SU-DHL-6 (cell line): ENCODE data around the gene BOK.
"Not testable (repeated sequence)": the region's sequence is repeated elsewhere in the genome, so short reads cannot be mapped to it uniquely, and the experiment has no call there.

Experiments used
- H2AFZ ChIP-seq: fragments of 200-600 bp; sonication (generic); 2 replicates; pipeline ENCODE4 v1.6.1; 2014; ENCODE audit warnings: low read depth, mild to moderate bottlenecking, moderate library complexity, mixed read lengths, antibody characterized with exemption, low read length; ENCODE audit not compliant: severe bottlenecking
- H3F3A ChIP-seq: fragments of 200-600 bp; shearing (Covaris generic); 2 replicates; pipeline ENCODE4 v1.6.0; 2016; ENCODE audit warnings: antibody characterized with exemption, mild to moderate bottlenecking; ENCODE audit not compliant: insufficient read depth
- H3K27ac ChIP-seq: fragments of 200-600 bp; sonication (generic); 2 replicates; pipeline ENCODE4 v1.5.1; 2016; ENCODE audit warnings: low read depth, mild to moderate bottlenecking, low read length, moderate library complexity, mixed read lengths
- H3K27me3 ChIP-seq: fragments of 200-600 bp; sonication (generic), shearing (Covaris generic); 2 replicates; pipeline ENCODE4 v1.6.0; 2014; ENCODE audit warnings: mild to moderate bottlenecking, low read length
- H3K36me3 ChIP-seq: fragments of 200-600 bp; sonication (generic); 2 replicates; pipeline ENCODE4 v1.6.1; 2014; ENCODE audit warnings: mild to moderate bottlenecking, low read length, mixed read lengths
- H3K4me2 ChIP-seq: fragments of 300-600, 200-600 bp; shearing (Covaris generic), sonication (generic); 2 replicates; pipeline ENCODE4 v1.6.0; 2014; ENCODE audit warnings: low read length, low read depth, mild to moderate bottlenecking; ENCODE audit not compliant: poor library complexity, severe bottlenecking
- H3K4me3 ChIP-seq: fragments of 200-600 bp; sonication (generic); 2 replicates; pipeline ENCODE4 v1.5.1; 2014; ENCODE audit warnings: antibody characterized with exemption, low read length, mild to moderate bottlenecking, mixed read lengths; ENCODE audit not compliant: insufficient read depth, poor library complexity, severe bottlenecking
- H3K79me2 ChIP-seq: fragments of 200-600 bp; sonication (generic); 2 replicates; pipeline ENCODE4 v1.6.1; 2014; ENCODE audit warnings: mild to moderate bottlenecking, low read length, moderate library complexity; ENCODE audit not compliant: insufficient read depth
- H3K9ac ChIP-seq: fragments of 200-600 bp; sonication (generic); 2 replicates; pipeline ENCODE4 v1.7.0; 2014; ENCODE audit warnings: mild to moderate bottlenecking, low read length
- H3K9me2 ChIP-seq: fragments of 200-600 bp; sonication (generic); replicated peaks from 2 replicates; pipeline ENCODE4 v1.6.1; 2014; ENCODE audit warnings: low read length; ENCODE audit not compliant: insufficient read depth
- H3K9me3 ChIP-seq: fragments of 200-600 bp; sonication (generic); 2 replicates; pipeline ENCODE4 v1.6.1; 2014; ENCODE audit warnings: low read length, mixed read lengths; ENCODE audit not compliant: insufficient read depth
- H4K20me1 ChIP-seq: fragments of 200-600 bp; sonication (generic); 2 replicates; pipeline ENCODE4 v1.6.1; 2014; ENCODE audit warnings: low read depth, mild to moderate bottlenecking, antibody characterized with exemption, low read length, moderate library complexity, mixed read lengths
- CTCF ChIP-seq: fragments of 200-600 bp; sonication (generic); IDR thresholded peaks from one replicate; pipeline ENCODE4 v1.5.1; 2017; ENCODE audit warnings: antibody characterized with exemption, mild to moderate bottlenecking, low read length, moderate library complexity; ENCODE audit not compliant: insufficient read depth, poor library complexity, severe bottlenecking
- EZH2phosphoT487 ChIP-seq: fragments of 200-600 bp; sonication (generic), shearing (Covaris generic); conservative IDR thresholded peaks from 2 replicates; pipeline ENCODE4 v1.6.1; 2018; ENCODE audit warnings: mild to moderate bottlenecking, antibody characterized with exemption, low read length, moderate library complexity, mixed read lengths

The BOK gene

GRCh38 chr2:241582806-241583205 is 24.3 kb downstream of the BOK start:
- Histone ChIP-seq H3K36me3 (peaks cover 19% of the 10 kb centered on the region), H3K27ac (no peak overlapping the region), H3K9me2 (no peaks in the 10 kb centered on the region), H3K9me3 (peaks cover 16% of the 10 kb centered on the region; the same call in 1 of the 2 replicates), H3F3A (no peaks in the 10 kb centered on the region), H3K9ac (no peak overlapping the region), H3K4me3 (no peak overlapping the region), H3K27me3 (no peaks in the 10 kb centered on the region), H3K79me2 (no peaks in the 10 kb centered on the region), H2AFZ (no peak overlapping the region), H4K20me1 (no peaks in the 10 kb centered on the region), H3K4me2 (no peak overlapping the region)
- no peak for TF ChIP-seq EZH2phosphoT487
- no peak for TF ChIP-seq CTCF

- H3K9me3 ChIP-seq = peaks cover 20% of the 10 kb centered on the region; the same call in 1 of the 2 replicates
- peaks cover 24% of the 10 kb centered on the region for H3K36me3 ChIP-seq
- no peak for TF ChIP-seq CTCF
- TF ChIP-seq EZH2phosphoT487 = no peak
- H3K4me3 ChIP-seq = no peak overlapping the region
- no peak overlapping the region for H2AFZ ChIP-seq
- no peaks in the 10 kb centered on the region for H3K9me2 ChIP-seq
- H3F3A ChIP-seq = no peaks in the 10 kb centered on the region
- no peak overlapping the region for H3K9ac ChIP-seq
- H3K27me3 ChIP-seq = no peaks in the 10 kb centered on the region
- no peaks in the 10 kb centered on the region for H4K20me1 ChIP-seq
- H3K4me2 ChIP-seq = no peak overlapping the region
- H3K27ac ChIP-seq = no peak overlapping the region
- no peaks in the 10 kb centered on the region for H3K79me2 ChIP-seq
Measured at GRCh38 chr2:241584436-241584835, 25.9 kb downstream of the BOK start.

GRCh38 chr2:241586564-241587264 is 28.2 kb downstream of the BOK start:
- Histone ChIP-seq H3K36me3 (peaks cover 24% of the 10 kb centered on the region), H3K4me2 (no peak overlapping the region), H4K20me1 (no peaks in the 10 kb centered on the region), H3F3A (no peaks in the 10 kb centered on the region), H3K79me2 (no peaks in the 10 kb centered on the region), H3K27me3 (no peaks in the 10 kb centered on the region), H3K4me3 (no peak overlapping the region), H3K27ac (no peak overlapping the region), H3K9ac (no peak overlapping the region), H3K9me3 (peaks cover 20% of the 10 kb centered on the region; the same call in 1 of the 2 replicates), H2AFZ (no peak overlapping the region), H3K9me2 (no peaks in the 10 kb centered on the region)
- TF ChIP-seq CTCF (no peak), EZH2phosphoT487 (no peak)

GRCh38 chr2:241589863-241590262 is 31.3 kb downstream of the BOK start:
- Histone ChIP-seq H3K9me3 (peaks cover 20% of the 10 kb centered on the region; the same call in 1 of the 2 replicates), H3K36me3 (peaks cover 22% of the 10 kb centered on the region)
- not testable (repeated sequence) for H3K27ac ChIP-seq, H3F3A ChIP-seq, H3K27me3 ChIP-seq, H4K20me1 ChIP-seq, H3K4me3 ChIP-seq, H3K79me2 ChIP-seq, H2AFZ ChIP-seq, H3K4me2 ChIP-seq, H3K9ac ChIP-seq, H3K9me2 ChIP-seq

GRCh38 chr2:241590496-241591455 is 32.2 kb downstream of the BOK start:
- H4K20me1 ChIP-seq, H3K79me2 ChIP-seq, H3K4me3 ChIP-seq, H3K9me2 ChIP-seq, H3K4me2 ChIP-seq, H3K27me3 ChIP-seq, H3F3A ChIP-seq, H3K9ac ChIP-seq, H2AFZ ChIP-seq, H3K27ac ChIP-seq: not testable (repeated sequence)
- peaks cover 20% of the 10 kb centered on the region; the same call in 1 of the 2 replicates for H3K9me3 ChIP-seq
- H3K36me3 ChIP-seq = peaks cover 22% of the 10 kb centered on the region
